RCC 7860 (cell line): Measurements from ENCODE around the gene TSTD2.

ENCODE experiments used
- DNase-seq: peaks from one replicate; pipeline ENCODE4 v3.0.0-alpha.2; 2015; ENCODE audit warnings: low spot score
- FAIRE-seq: peaks from 2 replicates; lab custom pipeline; 2012; peaks lifted over from hg19 to GRCh38; lab: Jason Lieb, UNC

TSTD2 gene

DNA sequence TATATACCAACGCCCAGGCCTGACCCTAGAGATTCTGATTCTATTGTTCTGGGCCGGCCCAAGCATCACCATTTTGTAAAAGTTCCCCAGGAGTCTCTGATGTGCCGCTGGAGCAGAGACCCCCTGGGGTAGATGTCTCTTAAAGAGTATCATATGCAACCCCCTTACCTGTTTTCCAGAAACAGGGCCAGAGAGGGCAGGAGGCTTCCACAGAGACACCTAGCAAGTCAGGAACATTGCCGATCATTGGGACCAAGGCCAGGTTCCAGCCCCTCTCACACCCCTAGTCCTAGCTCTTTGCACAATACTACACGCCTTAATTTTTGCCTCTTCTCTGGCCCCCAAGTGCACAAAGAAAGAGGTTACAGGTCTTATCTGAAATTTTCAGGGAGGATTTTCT lies 67.9 kb downstream of the TSTD2 start:
- no peak for FAIRE-seq
- no peak for DNase-seq

DNA sequence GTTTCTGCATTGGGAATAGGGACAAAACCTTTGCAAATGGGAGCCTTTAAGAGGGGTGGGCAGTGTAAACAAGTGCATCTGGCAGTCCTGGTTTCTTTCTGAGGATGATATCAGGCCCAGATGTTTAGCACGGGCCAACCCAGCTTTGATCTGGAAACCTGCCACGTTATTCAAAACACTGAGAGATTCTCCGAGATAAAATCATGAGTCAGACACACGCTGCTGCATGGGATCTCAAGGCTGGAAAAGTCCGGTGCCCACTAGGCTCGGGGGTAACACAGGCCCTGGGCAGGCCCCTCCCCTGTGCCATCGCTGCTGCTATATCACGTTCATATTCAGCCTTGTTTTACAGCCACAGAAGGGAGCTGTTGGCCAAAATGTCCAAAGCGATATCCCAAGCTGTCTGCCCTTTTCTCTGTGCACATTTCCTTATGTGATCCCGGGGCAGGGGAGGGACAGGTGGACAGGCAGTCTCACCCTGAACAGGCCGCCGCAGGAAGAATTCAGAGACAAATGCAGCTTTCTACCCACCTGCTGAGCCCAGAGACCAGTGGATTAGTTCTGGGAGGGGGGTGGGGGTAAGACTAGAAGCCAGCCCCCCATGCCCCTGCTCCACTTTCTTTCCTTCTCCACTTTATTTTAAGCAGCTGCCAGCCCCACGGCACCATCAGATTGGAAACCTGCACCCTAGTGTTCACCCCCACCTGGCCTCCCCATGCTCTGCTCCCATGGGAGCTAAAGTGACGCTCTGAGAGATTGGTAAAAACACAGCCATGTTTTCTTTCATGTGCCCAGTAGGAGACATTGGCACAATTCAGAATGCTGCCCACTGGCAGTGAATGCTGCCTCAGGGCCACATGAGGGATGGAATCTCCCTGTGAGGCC lies 68.6 kb downstream of the TSTD2 start:
- DNase-seq (no peak), FAIRE-seq (no peak)

DNA sequence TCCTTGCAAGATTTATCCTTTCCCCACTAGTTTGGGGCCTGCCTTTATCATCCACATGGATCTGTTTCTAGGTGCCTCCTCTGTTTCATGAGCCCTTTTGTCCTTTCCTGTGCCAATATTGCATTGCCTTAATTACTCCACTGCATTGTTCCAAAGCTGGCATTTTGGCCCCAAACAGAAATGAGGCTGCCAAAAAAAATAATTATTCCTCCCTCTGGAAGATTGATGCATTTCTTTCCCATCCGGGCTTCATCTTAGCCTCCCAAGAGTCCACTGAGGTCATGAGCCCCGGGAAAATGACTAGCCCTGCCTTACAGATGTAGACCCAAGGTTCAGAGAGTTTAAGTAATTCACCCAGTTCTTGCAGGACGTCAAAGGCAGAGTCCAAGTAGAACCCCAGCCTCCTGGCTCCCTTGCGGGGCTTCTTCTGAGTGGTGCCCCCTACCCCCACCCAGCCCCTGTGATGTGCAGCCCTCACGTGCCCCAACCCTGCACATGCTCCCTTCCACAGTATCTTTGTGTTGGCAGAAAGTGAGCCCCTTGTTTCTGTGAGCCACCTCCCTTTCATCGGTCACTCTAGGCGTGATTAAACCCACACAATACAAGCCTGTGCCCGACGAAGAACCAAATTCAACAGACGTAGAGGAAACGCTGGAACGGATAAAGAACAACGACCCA lies 69.6 kb downstream of the TSTD2 start:
- DNase-seq (no peak), FAIRE-seq (no peak)

DNA sequence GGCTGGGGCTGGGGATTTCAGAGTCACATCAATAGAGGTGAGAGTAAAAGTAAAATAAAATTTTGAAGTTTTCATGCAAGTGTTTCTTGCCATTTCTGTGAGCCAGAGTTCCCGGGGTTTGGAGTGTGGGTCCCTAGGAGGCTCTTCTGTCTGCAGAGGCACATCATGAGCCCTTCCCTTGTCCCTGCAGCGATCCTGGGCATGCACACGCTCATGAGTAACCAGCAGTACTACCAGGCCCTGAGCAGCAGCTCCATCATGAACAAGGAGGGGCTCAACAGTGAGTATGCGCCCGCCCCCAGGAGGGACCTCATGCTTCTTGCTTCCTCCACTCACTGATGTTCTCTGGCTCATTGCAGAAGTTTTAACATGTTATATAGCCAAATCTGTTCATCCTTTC lies 70.6 kb downstream of the TSTD2 start:
- no peak for FAIRE-seq
- DNase-seq, result no peak

DNA sequence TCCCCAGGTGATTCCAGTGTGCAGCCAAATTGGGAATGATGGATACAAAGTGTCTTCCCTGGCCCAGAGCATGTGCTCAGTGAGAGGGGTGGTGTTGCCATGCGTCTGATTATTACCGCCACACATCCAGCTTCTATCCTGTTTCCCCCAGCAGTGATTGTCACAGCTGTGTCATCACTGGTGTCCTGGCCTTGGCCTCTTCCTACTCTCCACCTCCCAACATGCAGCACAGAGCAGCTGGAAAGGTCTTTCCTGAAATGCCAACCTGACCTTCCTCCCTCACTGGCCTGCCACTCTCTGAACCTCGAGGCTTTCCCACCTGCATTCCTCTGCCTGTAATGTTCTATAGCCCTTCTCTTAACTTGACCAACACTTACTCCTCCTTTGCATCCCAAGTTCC lies 71.7 kb downstream of the TSTD2 start:
- FAIRE-seq, result no peak

DNA sequence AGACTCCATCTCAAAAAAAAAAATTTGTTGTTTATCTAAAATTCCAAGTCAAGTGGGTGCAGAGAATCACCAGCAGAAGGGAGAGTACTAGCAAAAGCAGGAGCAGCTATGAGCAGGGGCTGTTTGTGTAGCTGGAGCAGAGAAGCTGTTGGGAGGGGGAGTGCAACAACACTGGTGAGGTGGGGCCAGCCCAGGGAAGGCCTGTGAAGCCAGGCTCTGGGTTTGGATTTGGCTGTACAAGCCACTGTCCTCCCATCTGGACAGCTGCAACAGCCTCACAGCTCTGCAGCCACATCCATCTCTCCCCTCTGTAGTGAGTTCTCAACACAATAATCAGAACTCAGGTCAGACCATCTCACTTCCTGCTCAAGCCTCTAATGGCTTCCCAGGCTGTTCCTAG lies 72.3 kb downstream of the TSTD2 start:
- no peak for FAIRE-seq
- DNase-seq, result no peak

More for the DNA sequence above, 71.7 kb downstream of the TSTD2 start:
- no peak for DNase-seq

DNA sequence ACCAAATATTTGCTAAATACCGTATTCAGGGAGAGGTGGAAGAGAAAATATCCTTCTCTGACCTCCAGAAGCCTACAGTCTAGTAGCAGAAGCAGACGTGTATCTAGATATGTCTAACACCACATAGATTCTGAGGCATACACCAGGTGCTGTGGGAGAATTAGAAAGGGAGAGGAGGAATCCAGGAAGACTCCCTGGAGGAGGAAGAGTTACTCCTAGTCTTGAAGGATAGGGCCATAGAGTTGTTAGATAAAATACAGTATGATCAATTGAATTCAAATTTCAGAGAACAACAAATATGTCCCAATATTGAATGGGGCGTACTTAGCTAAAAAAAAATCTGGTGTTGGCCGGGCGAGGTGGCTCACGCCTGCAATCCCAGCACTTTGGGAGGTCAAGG lies 73.0 kb downstream of the TSTD2 start:
- DNase-seq (no peak), FAIRE-seq (no peak)

DNA sequence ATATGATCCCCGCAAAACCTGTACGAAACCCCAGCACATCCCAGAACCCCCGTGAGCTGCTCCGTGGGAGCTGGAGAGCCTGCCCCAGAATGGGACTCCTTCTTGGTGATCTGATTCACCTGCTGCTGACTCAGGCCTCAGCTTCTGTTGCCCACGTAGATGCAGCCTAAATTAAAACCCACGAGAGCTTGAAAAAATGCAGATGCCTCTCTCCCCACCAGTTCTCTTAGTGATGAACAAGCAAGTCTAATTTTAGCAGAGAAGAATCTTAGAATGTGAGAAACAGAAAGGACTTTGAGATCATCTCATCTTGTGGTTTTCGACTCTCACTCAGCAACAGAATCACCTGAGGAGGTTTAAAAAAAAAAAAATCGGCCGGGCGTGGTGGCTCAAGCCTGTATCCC lies 74.1 kb downstream of the TSTD2 start:
- DNase-seq, result no peak
- FAIRE-seq, result no peak

DNA sequence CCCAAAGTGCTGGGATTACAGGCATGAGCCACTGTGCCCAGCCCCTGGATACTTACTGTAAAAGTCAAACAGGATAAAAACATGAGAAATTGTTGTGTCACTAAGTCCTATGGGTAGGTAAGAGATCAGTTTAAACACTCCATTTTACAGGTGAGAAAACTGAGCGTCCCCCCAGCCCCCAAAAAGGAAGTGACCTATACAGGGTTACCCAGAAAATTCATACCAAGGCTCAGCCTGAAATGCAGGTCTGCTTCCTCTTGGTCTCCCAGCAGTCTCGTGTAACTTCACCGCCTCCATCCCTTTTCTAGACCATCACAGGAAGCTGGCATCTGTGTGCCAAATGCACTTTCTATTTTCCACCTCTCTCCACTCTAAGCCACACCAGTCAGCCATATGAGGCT lies 74.5 kb downstream of the TSTD2 start:
- FAIRE-seq (no peak), DNase-seq (no peak)

DNA sequence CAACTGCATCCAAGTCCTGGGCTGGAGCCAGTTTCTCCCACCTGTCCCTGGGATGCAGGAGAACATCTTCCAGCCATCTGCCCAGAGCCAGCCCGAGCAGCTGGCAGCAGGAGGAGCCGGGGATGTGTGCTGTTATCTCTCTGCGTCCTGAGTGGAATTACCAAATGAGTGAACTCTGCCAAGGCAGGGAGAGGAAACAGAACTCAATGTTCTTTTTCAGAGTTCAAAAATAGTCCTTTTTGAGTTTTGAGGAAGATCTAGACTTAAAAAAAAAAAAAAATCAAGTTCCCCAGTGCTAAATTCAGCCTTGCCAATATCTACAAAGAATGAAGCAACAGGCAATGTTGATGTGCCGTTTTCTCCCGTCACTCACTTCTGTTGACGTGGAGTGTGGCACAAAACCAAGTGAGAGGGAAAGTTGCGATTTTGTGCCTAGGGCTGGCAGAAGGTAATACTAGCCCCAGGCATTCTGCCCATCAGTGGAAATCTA lies 75.5 kb downstream of the TSTD2 start:
- no peak for DNase-seq
- no peak for FAIRE-seq

DNA sequence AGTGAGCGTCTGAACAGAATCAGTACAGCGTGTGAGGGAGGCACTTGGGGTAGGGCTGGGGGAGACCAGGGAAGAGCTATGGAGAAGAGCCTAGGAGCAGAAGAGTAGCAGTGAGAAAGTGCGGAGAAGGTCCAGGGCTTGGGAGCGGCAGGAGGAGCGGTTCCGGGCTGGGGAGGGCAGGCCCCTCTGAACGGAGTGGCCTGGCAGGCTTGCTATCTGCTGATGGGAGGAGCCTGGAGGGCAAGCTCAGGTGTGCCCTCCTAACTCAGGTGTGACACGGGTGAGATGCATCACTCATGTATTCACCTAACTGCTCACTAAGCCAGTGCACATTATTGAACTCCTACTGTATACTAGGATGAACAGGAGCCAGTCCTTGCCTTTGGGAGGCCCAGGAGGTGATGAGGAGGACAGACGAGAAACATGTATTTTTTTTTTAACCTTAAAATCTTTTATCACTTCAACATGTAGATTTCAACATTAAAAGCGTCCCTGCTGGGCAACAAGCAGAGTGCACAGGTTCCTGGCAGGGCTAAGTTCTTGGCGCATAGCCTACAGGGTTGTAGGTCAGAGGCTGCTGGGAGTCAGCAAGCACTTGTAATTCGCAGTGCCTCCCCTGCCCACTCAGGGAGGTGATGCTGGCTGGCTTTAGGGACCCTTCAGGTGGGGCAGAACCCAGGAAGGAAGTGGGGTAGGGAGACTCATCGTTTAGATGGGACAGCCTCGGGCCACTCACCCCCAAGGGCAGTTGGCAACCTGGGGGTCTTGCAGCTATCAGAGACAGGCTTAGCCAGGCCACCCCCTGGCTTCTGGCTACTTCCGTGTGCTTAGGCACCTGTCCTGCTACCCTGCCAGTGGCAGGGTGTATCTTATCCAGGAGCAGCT lies 76.2 kb downstream of the TSTD2 start:
- DNase-seq, result no peak
- FAIRE-seq, result no peak

DNA sequence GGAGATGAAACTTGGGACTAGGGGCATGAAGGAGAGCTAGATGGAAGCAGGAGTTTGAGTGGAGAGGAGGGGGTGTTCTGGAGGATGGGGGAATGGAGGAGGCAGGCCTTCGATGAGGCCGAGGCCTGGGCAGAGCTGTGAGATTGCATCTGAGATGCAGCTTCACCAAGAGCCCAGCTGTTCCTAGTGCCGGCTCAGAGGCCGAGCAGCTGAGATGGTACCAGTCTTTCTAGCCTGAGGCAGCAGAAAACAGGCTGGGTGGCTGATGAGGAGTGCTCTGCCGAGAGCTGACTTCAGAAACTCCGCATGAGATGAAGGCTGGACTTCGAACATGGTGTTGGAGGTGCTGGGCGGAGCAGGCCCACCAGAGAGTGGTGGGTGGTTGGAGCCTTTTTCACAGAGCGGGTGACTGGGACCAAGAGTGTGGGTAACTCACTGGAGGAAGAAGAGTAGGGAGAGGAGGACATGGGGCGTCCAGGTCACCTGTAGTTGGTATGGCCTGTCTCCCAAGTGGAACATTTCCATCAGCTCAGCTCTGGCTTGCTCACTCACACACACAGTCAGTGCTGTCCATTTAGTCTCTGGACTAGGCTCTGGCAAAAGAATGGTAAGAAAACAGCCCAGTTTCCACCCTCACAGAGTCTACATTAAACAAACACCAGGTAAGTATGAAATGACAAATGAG lies 77.0 kb downstream of the TSTD2 start:
- FAIRE-seq (no peak), DNase-seq (no peak)

DNA sequence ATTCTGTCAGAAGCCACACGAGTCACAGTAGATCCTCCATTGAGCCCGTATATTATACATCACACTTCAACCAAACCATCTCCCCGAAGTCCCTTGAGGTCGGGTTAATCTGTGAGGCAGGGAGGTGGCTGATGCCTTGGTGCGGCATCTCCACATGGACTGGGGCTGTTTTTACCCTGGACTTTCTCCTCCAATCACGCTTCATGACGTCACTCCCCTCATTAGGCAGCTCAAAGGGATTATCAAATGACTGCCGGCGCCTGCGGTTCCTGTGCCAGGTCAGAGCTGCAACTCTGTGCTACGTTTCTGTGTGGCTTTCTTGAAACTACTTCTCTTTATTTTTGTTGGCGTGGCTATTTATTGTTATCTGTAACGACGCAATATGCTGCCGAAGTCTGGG lies 78.0 kb downstream of the TSTD2 start:
- FAIRE-seq (no peak), DNase-seq (no peak)

DNA sequence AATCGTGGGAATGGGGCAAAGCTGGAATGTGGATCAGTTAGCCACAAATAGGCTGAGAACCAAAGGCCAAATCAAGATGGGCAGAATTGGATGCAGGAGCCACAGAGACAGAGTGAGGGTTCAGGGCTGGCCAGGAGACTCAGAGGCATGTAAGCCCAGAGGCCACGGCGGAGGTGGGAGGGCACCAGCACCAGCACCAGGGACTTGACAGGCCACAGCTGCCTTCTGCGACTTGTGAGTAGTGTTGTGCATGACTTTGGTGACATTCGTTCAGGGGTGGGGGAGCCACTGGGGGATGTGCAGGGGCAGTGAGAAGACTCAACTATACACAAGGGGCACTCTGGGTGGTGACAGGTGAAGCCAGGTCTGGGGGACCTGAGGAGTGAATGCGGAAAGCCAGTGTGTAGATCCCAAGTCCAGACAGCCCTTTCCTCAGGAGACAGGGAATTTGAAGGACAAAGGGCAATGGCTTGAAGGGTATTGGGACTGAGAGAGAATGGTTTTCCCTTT lies 78.5 kb downstream of the TSTD2 start:
- FAIRE-seq, result no peak
- no peak for DNase-seq

DNA sequence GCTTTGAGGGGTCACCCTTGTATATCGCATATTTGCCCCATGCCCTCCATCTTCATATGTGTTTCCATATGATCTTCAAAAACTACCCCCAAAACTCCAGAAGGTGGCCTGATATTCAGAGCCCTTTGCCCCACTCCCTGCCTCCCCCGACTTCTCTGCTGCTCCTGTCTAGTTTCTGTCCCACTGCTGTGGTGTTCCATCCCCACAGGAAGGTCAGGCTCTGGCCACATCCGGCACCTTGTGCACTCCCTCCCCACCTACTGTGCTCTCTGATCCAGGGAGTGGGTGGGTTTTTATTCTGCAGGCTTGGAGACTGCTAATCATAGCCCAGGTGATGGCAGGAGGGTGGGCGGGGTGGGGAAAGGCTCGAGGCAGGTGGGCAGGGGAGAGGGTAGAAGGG lies 79.3 kb downstream of the TSTD2 start:
- DNase-seq, result no peak
- no peak for FAIRE-seq

DNA sequence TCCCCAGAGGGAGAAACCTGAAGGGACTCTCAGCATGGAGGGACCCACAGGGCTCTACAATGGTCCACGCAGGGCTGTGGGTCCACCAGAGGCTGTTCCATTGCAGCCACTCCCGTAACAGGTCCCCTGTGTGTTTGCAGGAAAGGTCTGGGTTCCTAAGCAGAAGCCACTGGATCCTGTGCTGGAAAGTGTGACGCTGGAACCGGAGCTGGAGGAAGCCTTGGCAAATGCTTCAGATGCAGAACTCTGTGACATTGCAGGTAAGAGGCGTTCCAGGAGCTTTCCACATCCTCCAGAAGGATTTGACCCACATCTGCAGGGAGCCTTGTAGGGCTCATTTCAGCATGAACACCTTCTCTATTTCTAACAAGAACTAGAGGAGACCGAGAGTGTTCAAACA lies 80.0 kb downstream of the TSTD2 start:
- DNase-seq (no peak), FAIRE-seq (no peak)

DNA sequence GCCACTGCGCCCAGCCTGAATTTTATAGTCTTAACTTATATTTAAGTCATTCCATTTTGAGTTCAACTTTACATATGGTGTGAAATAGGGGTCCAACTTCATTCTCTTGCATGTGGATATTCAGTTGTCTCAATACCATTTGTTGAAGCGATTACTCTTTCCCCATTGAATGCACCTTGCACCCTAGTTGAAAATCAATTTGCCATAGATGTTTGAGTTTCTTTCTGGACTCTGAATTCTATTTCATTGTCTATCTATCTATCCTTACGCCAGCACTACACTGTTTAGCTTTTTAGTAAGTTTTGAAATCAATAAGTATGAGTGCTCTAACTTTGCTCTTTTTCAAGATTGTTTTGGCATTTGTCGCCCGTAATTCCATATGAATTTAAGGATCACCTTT lies 81.9 kb downstream of the TSTD2 start:
- DNase-seq (no peak), FAIRE-seq (no peak)

DNA sequence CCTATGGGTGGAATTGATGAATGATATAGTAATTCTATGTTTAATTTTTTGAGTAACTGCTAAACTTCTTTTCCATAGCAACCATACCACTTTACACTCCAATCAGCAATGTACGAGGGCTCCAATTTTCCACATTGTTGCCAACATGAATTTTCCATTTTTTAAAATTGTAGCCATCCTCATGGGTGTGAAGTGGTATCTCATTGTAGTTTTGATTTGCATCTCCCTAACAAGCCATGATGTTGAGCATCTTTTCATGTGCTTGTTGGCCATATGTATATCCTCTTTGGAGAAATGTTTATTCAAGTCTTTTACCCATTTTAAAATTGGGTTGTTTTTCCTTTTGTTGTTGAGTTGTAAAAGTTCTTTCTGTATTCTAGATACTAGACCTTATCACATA lies 82.8 kb downstream of the TSTD2 start:
- DNase-seq (no peak), FAIRE-seq (no peak)
